NCI-H2029 (cell line): ENCODE data around the gene SPEF2.

ENCODE experiments used
- DNase-seq: peaks from one replicate; lab custom pipeline; 2025; lab: John Stamatoyannopoulos, UW

SPEF2 gene

DNA sequence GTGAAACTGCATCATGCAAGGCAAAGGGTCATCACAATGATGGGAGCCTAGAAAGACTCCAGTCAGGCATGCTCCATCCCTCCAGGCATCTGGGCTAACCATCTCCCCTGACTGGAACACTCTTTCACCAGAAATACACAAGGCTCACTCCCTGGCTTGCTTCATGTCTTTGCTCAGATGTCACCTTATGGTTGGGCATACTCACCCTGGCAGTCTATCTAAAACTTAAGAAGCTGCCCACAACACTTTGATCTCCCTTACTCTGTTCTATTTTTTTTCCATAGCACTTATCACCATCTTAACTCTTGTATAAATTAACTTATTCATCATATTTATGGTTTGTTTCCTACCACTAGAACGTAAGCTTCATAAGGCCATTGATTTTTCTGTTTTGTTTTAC, 90.0 kb downstream of the SPEF2 start:
- DNase-seq = no peak

DNA sequence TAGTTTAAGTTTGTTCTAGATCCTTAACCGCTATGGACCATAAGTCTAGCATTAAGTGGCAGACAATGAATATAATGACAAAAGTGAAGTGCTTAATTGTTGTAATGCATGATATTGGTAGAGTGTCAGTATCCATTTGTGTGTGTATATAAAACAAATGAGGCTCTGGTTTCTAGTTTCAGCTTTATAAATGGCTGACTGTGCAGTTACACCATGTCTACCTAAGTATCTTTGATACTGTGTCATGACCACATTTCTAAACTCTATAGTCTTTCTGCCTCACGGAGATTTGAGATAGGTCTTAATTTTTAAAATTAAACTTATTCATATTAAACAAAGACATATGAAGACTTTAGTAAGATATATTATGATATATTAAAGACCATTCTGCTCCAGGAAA, 92.0 kb downstream of the SPEF2 start:
- no peak for DNase-seq

DNA sequence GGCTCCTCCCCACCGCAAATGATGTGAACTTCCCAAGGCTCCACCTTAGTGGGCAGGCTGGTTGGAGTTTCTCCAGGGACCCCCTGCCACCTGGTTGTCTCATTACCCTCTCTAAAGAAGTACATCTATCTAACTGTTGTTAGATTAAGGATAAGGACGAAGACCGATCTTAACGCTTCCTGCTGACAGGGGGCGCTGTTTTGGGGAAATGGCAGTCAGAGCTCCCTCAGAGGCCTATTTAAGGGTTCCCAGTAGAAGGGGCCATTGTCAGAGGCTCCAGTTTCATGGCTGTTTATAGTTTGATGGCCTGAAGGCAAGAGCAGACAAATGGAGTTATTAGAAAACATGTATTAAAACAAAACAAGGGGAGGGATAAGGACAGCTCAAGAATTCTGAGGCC, 100.1 kb downstream of the SPEF2 start:
- DNase-seq = no peak

DNA sequence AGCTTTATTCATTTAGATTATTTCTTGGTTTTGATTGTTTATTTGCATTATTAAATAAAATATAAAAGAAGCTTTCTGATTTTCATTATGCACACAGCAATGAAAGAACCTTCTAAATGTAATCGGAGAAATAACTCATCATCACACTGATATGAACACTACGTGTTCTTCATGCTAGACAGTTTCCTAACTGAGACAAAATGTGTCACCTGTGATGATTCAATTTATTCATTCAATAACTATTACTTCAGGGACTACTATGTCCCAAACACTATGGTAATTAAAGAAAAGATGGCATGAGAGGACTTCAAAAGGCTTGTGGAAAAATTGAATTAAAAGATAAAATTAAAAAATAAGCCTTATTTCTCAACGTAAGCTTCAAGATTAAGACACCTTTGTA, 118.1 kb downstream of the SPEF2 start:
- DNase-seq = no peak

DNA sequence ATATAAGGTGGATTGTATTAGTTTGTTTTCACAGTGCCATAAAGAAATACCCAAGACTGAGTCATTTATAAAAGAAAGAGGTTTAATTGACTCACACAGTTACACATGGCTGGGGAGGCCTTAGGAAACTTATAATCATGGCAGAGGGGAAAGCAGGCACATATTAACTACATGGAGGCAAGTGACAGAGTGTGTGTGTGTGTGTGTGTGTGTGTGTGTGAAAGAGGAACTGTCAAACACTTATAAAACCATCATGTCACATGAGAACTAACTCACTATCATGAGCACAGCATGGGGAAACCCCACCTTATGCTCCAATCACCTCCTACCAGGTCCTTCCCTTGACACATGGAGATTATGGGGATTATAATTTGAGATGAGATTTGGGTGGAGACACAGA, 118.6 kb downstream of the SPEF2 start:
- DNase-seq = no peak

DNA sequence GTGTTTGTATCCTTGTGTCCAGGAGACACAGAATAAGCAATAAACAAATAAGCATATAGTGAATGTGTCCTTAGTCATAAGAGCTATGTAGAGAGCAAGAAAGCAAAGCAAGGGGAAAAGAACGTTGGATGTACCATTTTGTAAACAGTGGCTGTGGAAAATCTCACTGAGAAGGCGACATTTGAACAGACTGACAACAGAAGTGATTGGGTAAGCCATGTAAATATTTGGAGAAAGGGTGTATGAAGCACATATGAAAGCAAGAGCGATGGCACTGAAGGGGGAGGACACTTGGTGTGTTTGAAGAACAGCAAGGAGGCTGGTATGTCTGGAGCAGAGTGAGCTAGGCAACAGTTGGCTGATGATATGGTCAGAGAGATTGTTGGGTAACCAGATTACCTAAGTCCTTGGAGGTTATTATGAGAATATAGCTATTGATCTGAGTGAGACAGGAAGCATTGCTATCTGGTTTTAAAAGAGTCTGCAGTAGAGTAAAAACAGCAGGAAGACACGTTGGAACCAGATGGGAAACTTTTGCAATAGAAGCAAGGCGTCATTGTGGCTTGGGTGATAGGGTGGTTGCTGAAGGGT, 123.6 kb downstream of the SPEF2 start:
- DNase-seq = no peak

DNA sequence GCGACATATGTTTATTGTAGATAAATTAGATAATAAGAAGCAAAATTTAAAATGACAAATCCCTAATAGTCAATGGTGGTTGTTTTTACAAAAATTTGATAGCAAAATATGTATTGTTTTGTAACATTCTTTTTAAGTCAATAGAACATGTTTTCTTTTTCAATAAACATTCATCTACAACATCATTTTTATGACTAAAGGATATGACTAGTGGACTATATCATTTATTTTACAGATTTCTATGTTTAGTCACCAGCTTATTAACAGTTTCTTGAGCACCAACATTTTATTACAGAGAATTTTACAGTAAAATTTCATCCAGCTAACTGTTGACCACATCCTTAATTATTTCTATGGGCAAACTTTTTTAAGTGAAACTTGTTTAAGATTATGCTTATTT, 124.3 kb downstream of the SPEF2 start:
- DNase-seq = no peak

DNA sequence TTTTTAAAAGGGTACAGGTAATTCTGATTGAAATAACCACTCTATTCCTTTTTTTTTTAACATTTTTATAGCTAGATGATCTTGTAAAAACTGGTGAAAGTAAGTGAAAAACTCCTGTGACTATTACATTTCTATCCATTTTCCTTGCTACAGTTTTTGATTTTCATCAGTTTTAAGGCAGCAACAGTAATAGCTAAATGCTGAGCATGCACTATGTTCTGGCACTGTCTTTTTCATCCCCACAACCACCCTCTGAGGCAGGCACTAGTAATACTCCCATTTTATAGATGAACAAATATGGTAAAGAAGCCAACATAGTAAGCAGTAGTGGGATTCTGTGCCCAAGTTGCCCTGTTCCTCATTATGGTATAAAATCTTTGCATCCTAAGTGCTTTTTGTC, 126.0 kb downstream of the SPEF2 start:
- no peak for DNase-seq

DNA sequence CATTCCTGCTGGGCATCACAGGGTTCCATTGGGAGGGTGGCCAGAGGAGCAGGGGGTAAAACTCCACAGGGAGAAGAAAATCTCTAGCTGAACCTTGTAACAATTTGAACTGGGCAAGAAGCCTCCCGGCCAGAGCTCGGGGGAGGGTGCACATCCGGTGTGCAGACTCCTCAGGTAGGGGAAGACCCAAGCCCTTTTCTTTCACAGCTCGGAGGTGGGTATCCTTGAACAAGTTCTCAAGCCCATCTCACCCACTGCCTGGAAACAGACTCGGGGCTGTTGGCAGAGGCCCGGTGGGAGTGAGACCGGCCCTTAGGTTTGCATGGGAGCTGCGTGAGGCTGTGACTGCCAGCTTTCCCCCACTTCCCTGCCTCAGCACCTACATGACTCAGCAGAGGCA, 127.5 kb downstream of the SPEF2 start:
- DNase-seq = no peak

DNA sequence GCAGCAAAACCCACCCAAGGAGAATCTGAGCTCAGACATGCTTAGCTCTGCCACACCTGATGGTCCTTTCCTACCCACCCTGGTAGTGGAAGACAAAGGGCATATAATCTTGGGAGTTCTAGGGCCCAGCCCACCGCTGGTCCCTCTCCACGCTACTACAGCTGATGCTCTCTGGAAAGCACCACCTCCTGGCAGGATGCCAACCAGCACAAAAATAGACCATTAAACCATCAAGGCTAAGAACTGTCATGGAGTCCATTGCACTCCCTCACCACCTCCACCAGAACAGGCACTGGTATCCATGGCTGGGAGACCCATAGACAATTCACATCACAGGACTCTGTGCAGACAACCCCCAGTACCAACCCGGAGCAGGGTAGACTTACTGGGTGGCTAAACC, 128.0 kb downstream of the SPEF2 start:
- no peak for DNase-seq

DNA sequence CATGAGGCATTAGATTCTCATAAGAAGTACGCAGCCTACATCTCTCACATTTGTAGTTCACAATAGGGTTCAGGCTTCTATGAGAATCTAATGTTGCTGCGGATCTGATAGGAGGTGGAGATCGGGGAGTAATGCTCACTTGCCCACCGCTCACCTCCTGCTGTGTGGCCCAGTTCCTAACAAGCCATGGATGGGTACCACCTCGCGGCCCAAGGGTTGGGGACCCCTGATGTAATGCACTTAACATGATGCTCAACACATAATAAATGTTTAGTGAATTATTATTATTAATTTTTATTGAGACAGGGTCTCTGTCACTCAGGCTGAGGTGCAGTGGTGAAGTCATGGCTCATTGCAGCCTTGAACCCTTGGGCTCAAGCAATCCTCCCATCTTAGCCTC, 134.3 kb downstream of the SPEF2 start:
- DNase-seq = no peak

DNA sequence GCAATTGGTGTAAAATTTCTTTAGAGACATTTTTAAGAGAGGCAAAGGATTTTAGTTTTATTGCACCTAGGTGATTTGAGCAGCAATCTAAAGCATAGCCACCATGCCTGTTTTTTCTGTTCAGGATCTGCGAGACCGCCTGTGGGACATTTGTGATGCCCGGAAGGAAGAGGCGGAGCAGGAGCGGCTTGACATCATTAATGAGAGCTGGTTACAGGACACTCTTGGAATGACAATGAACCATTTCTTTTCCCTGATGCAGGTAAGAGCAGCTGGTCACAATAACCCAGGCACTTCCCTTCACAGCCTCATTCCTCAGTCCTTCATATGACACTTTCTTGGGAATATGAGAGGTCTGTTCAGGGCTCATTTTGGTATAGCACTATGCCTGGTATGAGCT, 135.8 kb downstream of the SPEF2 start:
- no peak for DNase-seq

DNA sequence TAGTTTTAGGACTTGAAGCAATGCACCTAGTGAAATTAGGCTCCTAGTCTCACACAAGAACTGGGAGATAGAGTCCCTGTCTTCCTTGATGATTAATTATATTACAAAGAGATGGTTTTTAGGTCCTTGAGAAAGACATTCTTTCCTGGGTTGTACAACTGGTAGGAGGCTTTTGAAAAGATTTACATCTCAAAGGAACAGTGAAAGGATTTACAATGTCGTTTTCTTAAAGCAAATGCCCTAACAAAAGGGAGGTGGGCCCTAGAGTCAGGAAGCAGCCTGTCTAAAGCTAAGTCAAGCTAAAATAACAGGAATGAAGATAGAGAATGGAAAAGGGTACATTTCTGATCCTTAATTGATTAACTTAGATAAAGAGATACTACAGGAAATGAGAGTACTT, 136.8 kb downstream of the SPEF2 start:
- no peak for DNase-seq

DNA sequence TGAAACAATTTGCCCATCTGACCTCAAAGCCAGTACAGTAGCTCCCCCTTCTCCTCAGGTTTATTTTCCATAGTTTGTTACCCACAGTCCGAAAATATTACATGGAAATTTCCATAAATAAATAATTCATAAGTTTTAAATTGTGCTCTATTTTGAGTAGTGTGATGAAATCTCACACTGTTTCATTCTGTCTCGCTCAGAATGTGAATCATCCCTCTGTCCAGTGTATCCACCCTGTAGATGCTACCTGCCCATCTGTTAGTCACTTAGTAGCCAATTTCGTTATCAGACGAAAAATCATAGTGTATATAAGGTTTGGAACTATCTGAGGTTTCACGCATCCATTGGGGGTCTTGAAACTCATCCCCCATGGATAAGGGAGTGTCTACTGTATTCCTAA, 138.3 kb downstream of the SPEF2 start:
- DNase-seq = no peak

DNA sequence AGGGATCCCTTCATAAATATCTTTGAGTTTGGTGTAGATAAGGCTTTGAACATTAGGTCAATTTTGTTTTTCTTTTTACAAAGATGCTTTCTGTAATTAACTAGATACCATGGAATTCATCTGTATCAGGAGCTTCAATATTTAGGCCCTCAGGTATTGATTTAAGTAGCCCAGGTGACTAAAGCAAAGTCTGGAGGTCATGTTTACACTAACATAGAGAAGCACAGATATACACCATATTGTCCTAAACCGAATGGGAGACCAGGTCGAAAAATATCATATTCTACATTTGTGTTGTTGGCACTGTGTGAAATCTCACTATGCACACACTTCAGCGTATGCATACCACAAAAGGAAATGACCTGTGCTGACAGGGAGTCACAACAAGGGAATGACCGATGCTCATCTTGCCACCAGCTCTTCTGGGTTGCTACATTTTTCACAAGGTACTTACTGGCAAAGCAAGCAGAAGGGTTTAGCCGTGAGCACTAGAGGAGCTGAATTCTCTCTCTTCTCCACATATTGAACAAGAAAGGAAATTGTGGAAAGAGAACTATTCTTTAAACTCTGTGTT, 140.6 kb downstream of the SPEF2 start:
- DNase-seq = no peak

DNA sequence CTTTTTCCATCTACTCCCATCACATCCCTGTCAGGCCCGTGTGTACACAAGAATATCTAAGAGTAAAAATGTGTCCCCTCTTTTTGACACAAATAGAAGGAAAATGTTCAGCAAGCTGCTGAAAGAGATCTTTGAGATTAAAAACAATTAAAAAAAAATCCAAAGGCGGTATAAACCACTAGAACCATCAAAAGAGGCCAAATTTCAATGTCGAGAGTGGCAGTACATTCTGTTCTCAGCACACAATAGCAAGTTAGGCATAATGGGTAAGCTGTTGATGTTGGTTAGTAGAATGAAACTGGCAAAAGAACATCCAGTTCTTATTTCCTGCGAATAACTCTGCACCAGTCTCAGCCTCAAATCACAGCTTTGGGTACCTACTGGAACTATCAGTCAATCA, 143.9 kb downstream of the SPEF2 start:
- DNase-seq = no peak

DNA sequence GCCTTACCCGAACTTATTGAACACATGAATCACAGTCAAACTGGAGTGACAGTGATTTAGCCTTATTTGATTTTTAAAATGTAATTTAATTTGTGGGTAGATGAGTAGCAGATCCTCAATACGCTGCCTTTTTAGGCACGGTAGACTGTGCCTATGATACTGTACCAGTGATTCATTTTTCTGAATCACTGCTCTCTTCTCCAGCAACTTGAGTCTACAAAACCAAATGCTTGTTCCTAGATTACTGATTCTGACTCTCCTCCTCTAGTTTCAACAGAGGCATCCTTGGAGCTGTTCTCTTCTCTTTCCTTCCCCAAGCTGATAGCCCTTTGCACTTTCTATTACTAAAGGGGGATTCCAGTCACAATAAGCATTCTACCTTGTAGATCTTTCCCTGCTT, 144.7 kb downstream of the SPEF2 start:
- DNase-seq = no peak

DNA sequence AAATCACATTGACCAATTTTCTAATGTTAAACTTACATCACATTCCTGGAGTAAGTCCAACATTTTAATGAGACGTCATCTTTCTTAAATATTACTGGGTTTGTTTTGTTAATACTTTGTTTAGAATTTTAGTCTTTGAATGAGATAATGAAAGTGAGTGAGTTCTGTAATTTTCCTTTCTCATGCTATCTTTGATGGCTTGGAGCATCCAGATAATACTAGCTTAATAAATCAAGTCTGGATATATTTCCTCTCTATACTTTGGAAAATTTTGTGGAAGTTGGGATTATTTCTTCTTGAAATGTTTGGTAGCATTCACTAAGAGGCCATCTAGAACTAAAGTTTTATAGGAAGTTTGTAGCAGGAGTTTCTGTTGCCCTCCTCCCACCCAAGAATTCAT, 148.3 kb downstream of the SPEF2 start:
- no peak for DNase-seq

DNA sequence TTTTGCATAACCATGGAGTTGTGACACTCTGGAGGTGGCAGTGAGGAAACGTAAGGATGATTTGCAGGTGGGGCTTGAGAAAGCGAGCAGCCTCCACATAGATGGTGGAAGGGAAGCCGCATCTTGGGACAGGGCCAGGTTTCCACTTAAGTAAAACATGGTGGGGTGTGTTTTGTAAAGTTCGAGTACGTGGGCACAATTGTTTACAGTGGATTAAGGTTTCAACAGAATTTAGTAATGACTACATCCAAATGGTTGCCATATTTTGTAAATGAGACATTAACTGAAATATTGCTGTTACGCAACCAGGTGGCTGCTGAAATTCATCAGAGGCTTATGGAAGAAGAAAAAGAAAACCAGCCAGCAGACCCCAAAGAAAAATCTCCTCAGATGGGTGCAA, 153.6 kb downstream of the SPEF2 start:
- DNase-seq = no peak

DNA sequence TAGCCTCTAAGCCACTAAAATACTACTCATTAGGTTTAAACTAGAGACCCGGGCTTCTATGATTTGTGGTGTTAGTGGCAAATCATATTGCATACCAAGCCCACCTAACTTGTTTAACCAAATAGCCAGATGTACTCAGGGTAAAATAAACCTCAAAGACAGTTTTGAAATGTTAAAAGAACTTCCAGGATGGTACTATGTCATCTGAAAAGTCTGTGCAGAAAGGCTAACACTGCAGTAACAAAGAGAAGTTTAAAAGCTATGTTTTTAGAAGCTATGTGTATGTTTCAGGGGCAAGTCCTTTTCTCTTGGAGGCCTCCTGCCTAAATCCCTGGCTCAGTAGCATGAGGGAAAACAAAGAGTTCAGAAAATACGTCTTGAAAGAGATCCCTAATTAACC, 154.2 kb downstream of the SPEF2 start:
- DNase-seq = no peak

DNA sequence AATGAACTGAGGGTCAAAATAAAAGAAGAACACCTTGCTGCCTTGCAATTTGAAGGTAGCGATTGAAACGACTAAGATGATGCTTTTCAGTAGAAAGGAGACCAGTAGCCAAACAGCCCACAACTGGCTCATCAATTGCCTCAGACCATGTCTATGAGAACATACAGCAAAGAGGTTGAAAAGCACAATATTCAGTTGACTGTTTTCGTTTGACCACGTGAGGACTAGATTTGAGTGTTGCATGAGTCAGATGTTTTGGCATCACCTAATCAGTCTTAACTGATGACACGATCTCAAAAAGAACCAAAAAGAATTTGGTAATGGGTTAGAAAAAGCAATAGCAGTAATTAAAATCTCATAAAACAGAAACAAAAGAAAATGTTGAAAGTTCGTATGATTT, 156.3 kb downstream of the SPEF2 start:
- no peak for DNase-seq

DNA sequence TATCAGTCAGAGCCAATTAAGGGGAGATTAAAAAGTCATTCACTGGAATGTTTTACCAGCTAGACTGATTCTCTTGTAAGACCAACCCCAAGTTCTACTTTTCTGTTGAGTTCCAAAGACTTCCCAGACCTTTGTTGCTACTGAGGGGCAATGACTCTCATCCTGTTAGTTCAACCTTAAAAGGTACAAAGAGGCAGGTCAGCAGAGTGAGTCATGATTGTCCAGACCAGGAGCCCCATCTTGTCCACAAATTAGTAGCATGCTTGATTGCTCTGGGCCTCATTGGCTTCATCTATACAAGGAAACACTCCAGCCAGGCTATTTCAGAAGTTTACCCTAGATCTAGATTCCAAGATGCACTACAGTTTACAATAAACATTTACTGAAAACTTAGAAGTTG, 159.1 kb downstream of the SPEF2 start:
- no peak for DNase-seq

DNA sequence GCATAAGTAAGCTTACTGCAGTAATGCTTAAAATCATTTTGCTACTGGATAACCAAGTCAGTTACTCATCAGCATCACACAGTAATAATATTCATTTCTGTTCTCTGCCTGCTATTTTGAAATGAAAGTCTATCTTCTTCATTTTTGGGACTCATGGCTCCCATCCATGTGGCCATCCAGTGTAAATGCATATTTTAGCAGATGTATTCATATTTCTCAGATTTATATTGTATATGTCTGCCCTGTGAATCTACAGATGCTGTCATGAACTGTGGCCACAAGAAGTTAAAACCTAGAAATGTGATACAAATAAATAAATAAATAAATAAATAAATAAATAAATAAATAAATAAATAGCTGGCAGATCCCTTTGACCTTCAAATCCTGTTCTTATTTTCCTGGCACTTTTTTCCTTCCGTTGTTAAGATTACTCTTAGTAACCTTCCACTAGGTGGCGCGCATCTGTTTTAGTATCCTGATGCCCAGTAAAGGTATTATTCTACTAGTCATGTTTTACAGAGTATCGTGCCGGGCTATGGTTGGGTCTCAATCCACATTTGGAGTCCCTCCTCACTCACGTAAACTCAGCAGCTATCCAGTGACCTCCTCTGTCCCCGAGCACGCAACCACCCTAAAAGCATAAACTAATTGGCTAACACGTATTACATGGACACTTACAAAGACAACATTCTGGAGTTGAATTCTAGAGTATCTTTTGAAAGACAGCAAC, 159.9 kb downstream of the SPEF2 start:
- peak; percentile 52 for DNase-seq

DNA sequence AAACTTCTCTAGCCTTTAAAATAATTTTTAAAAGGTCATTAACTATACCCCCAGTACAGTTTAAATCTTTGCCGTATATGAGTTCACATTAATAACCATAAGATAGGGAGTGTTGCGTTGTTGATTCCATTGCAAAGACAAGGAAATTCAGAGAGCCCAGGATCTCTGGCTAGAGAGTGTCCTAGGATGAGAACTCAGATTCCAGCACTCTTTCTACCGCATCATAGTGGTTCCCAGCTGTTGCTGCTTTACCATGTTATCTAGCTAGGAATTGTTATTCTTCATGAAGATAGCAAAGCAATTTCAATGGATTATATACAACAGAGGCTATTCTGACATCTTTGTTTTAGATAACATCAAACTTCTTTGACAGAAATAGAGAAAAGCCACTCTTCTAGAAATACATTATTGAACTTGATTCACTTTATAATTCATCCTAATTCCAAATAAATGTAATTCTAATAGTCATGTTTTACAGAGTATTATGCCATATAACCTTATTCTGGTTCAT, 160.7 kb downstream of the SPEF2 start:
- no peak for DNase-seq
